Measurements from ENCODE around the gene XPOT.
A peak's percentile ranks its signal among the peaks of the same experiment; 100 is the strongest.

Gene XPOT

GRCh38 chr12:64427988-64428387 lies 23.8 kb downstream of the XPOT start:
- DNase-seq: no peak

GRCh38 chr12:64428956-64429355 lies 24.8 kb downstream of the XPOT start:
- no peak for DNase-seq

- DNase-seq: no peak
These were observed 26.7 kb downstream of the XPOT start for GRCh38 chr12:64430886-64431285.

GRCh38 chr12:64431791-64432190 lies 27.6 kb downstream of the XPOT start:
- no peak for DNase-seq

GRCh38 chr12:64433915-64434314 lies 29.7 kb downstream of the XPOT start:
- DNase-seq: no peak

- no peak for DNase-seq
These were observed 35.9 kb downstream of the XPOT start for GRCh38 chr12:64440100-64440499.

- no peak for DNase-seq
These were observed 41.3 kb downstream of the XPOT start for GRCh38 chr12:64445490-64445889.

- DNase-seq: no peak
These were observed 42.1 kb downstream of the XPOT start for GRCh38 chr12:64446295-64446694.

GRCh38 chr12:64450057-64450640 lies 46.0 kb downstream of the XPOT start:
- DNase-seq: no peak

GRCh38 chr12:64450711-64451486 lies 46.7 kb downstream of the XPOT start:
- peak in 1 of 5 donors; percentile 10 for DNase-seq

GRCh38 chr12:64451687-64452558 lies 47.7 kb downstream of the XPOT start, which contains the start of gene TBK1:
Gene TBK1, plus strand, starts transcription at chr12:64452120. Its CDS starts 3,751 bp downstream, at chr12:64455871.
- DNase-seq: peak; percentile 34 to 71 (median 49)

- DNase-seq: peak in 1 of 5 donors; percentile 45
These were observed 48.6 kb downstream of the XPOT start for GRCh38 chr12:64452559-64453329.

- DNase-seq: no peak
These were observed 51.3 kb downstream of the XPOT start for GRCh38 chr12:64455506-64455905.

- DNase-seq: no peak
These were observed 51.9 kb downstream of the XPOT start for GRCh38 chr12:64456119-64456518.

GRCh38 chr12:64457032-64457431 lies 52.8 kb downstream of the XPOT start:
- peak in 2 of 5 donors; percentile 5 to 34 for DNase-seq

- peak in 1 of 5 donors; percentile 31 for DNase-seq
These were observed 53.3 kb downstream of the XPOT start for GRCh38 chr12:64457466-64457865.

GRCh38 chr12:64457923-64458322 lies 53.7 kb downstream of the XPOT start:
- DNase-seq: no peak

- DNase-seq: peak in 1 of 5 donors; percentile 12
These were observed 55.3 kb downstream of the XPOT start for GRCh38 chr12:64459394-64459891.

GRCh38 chr12:64461634-64462414 lies 57.6 kb downstream of the XPOT start:
- no peak for DNase-seq

- no peak for DNase-seq
These were observed 62.0 kb downstream of the XPOT start for GRCh38 chr12:64466178-64466577.

- DNase-seq: no peak
These were observed 64.8 kb downstream of the XPOT start for GRCh38 chr12:64468966-64469365.

All from T-helper 1 cell (primary cell).